Lower leg skin (tissue), 4 donors: ENCODE data around the gene PODNL1. TPM values are rescaled to one million over a fixed set of nuclear protein-coding genes. Genes with fewer than 3 reads are reported as not detected.

Experiments used
- DNase-seq, 2 donors: peaks; one replicate each; pipeline ENCODE4 v3.0.0-alpha.2; 2019; ENCODE audit warnings: low spot score in 2 of 2
- H3K4me3 ChIP-seq: fragments of 200-600 bp; sonication (generic); 2 replicates; pipeline ENCODE4 v1.5.1; 2017; ENCODE audit warnings: mild to moderate bottlenecking, low read depth; ENCODE audit not compliant: poor library complexity, severe bottlenecking
- CTCF ChIP-seq, 3 donors: fragments of 450-650 bp; IDR thresholded peaks; one replicate each; pipeline ENCODE4 v1.5.1; 2016; ENCODE audit warnings: antibody characterized with exemption in 3 of 3, mild to moderate bottlenecking in 3 of 3, moderate library complexity in 2 of 3
- POLR2A ChIP-seq, 2 donors: fragments of 450-650 bp; IDR thresholded peaks; one replicate each; pipeline ENCODE4 v1.6.1; 2016 to 2017; ENCODE audit warnings: antibody characterized with exemption in 2 of 2, mild to moderate bottlenecking in 1 of 2, moderate library complexity in 1 of 2
- WGBS, 2 donors: methylation state at CpG; one replicate each; pipeline ENCODE4 v1.1.5; 2018; 5-methylcytosine and 5-hydroxymethylcytosine counted together
- intact Hi-C: fragments of 100-400 bp; cut with DNase I; formaldehyde crosslinking; loops from one replicate; pipeline ENCODE4 v1.15.0; 2023; ENCODE audit warnings: low total_unique reads
- total RNA-seq, 4 donors: library from RNA; depleted of rRNA; stranded (reverse); fragments of >200 nt; gene quantifications; one replicate each; pipeline ENCODE4 v1.1.0, GENCODE V29; 2016

Gene PODNL1
- total RNA-seq, 4 donors from 2014 or later: 5.2 to 8.2 (median 6.4) TPM

- DNase-seq: no peak
- no peak for TF ChIP-seq CTCF (IDR thresholded peaks at IDR 0.05)
- TF ChIP-seq POLR2A (IDR thresholded peaks at IDR 0.05): no peak
- intact Hi-C loops: no loop called here
- H3K4me3 ChIP-seq: no peak overlapping the region
- 79 to 88% methylated on average over 6 to 15 of the region's 15 CpGs for WGBS, 2 donors
These were observed 46.0 kb upstream of the PODNL1 start for GRCh38 chr19:13984186-13984585.

DNA sequence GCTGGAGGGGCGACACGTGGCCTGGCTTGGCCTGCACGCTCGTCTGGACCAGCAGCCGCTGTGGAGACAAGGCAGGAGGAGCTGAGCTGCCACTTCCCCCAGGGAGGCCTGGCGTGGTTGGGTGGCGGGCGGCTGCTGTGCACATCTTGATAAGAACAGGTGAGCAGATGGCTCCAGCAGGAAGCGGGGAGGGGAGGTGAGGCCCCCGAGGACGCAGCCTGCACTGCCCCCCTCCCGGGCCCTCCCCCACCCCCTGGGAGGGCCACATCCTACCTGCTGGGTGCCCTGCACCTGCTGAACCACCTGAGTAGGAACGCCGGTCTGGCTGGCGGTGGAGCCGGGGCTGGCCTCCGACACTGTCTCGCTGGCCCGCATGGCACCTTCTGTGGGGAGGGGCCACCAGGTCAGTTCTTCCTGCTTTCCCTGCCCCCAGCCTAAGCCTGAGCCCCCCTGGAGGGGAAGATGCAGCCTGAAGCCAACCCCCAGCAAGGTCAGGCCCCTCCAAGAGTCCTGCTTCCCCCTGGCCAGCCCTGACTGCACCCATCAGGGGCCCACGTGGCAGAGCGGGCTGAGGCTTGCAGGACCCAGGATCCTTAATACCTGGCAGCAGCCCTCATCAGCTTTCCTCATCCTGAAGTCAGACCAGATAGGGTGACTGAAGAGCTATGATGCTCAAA is 45.1 kb upstream of the PODNL1 start:
- TF ChIP-seq CTCF (IDR thresholded peaks at IDR 0.05) (no peak), POLR2A (IDR thresholded peaks at IDR 0.05) (no peak)
- 72 to 78% methylated on average over 13 to 17 of the region's 21 CpGs for WGBS, 2 donors
- H3K4me3 ChIP-seq: no peak overlapping the region
- intact Hi-C loops: no loop called here
- DNase-seq: no peak

GRCh38 chr19:13982773-13983172 is 44.6 kb upstream of the PODNL1 start:
- intact Hi-C loops: no loop called here
- no peak for DNase-seq
- TF ChIP-seq CTCF (IDR thresholded peaks at IDR 0.05) (no peak), POLR2A (IDR thresholded peaks at IDR 0.05) (no peak)
- 94 to 100% methylated on average over 9 of the region's 9 CpGs for WGBS, 2 donors
- no peak overlapping the region for H3K4me3 ChIP-seq

DNA sequence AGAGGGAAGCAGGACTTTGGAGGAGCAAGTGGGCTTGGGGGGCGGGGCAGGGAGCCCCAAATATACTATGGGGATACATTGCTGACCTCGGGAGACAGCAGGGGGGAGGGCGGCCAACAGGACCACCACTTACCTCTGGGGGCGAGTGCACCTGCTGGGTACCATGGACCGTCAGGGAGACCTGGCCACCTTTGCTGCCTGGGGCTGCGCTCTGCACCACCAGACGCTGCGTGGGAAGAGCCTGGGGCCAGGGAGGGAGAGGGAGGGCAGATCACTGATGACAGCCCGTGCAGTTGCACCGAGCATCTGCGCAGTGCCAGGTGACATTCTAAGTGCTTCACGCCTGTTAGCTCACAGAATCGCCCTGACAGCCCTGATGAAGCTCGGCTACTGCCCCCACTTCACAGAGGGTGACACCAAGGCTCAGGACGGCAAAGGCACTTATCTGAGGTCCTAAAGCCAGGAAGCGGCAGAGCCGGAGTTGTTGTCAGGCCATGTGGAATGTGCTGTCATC is 43.8 kb upstream of the PODNL1 start:
- DNase-seq: no peak

DNA sequence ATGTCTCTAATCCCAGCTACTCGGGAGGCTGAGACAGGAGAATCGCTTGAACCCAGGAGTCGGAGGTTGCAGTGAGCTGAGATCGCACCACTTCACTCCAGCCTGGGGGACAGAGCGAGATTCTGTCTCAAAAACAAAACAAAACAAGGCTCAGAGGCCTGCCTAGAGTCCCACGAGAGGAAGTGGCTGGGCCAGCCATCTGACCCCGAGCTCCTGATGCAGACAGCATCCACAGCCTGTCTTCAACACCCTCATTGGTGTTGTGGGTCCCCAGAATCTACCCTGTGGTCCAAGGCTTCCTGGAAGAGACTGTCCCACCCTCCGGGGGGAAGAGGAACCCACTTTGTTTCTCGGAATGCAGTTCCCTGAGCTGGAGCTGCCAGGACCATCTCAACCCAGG is 43.2 kb upstream of the PODNL1 start:
- WGBS, 2 donors: 85 to 94% methylated on average over 9 of the region's 9 CpGs
- intact Hi-C loops: no loop called here
- H3K4me3 ChIP-seq: no peak overlapping the region
- no peak for DNase-seq
- TF ChIP-seq CTCF (IDR thresholded peaks at IDR 0.05) (no peak), POLR2A (IDR thresholded peaks at IDR 0.05) (no peak)

More for the DNA sequence above, 43.8 kb upstream of the PODNL1 start:
- no peak overlapping the region for H3K4me3 ChIP-seq
- 93% methylated on average over 17 of the region's 17 CpGs for WGBS, 2 donors
- TF ChIP-seq POLR2A (IDR thresholded peaks at IDR 0.05) (no peak), CTCF (IDR thresholded peaks at IDR 0.05) (no peak)
- intact Hi-C loops: no loop called here

DNA sequence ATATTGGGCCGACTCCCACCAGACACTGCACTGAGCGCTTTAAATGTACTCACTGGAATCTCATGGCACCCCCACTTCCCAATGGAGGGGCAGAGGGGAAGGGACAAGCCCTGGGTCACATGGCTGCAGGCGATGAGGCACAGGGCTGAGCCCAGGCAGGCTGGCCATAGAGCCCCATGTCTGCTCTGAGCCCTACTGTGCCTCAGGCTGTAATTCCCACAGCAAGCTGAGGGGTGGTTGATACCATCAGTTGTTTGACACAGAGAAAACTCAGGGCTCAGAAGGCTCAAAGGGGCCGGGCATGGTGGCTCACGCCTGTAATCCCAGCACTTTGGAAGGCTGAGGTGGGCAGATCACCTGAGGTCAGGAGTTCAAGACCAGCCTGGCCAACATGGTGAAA is 42.8 kb upstream of the PODNL1 start:
- no peak for TF ChIP-seq CTCF (IDR thresholded peaks at IDR 0.05)
- WGBS, 2 donors: 90 to 95% methylated on average over 5 of the region's 5 CpGs
- no peak overlapping the region for H3K4me3 ChIP-seq
- intact Hi-C loops: no loop called here
- DNase-seq: no peak
